HCEC 1CT (cell line): Measurements from ENCODE around the gene RASD2.
"Not testable (repeated sequence)": the region's sequence is repeated elsewhere in the genome, so short reads cannot be mapped to it uniquely, and the experiment has no call there.

Experiments
- DNase-seq: peaks from one replicate; pipeline ENCODE4 v3.0.0-alpha.2; 2017

RASD2 gene, protein sequence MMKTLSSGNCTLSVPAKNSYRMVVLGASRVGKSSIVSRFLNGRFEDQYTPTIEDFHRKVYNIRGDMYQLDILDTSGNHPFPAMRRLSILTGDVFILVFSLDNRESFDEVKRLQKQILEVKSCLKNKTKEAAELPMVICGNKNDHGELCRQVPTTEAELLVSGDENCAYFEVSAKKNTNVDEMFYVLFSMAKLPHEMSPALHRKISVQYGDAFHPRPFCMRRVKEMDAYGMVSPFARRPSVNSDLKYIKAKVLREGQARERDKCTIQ

GRCh38 chr22:35540595-35541253 lies at the start of gene RASD2:
Gene RASD2, plus strand, starts transcription at chr22:35540831. Its CDS starts 5,979 bp downstream, at chr22:35546810.
- no peak for DNase-seq

DNA sequence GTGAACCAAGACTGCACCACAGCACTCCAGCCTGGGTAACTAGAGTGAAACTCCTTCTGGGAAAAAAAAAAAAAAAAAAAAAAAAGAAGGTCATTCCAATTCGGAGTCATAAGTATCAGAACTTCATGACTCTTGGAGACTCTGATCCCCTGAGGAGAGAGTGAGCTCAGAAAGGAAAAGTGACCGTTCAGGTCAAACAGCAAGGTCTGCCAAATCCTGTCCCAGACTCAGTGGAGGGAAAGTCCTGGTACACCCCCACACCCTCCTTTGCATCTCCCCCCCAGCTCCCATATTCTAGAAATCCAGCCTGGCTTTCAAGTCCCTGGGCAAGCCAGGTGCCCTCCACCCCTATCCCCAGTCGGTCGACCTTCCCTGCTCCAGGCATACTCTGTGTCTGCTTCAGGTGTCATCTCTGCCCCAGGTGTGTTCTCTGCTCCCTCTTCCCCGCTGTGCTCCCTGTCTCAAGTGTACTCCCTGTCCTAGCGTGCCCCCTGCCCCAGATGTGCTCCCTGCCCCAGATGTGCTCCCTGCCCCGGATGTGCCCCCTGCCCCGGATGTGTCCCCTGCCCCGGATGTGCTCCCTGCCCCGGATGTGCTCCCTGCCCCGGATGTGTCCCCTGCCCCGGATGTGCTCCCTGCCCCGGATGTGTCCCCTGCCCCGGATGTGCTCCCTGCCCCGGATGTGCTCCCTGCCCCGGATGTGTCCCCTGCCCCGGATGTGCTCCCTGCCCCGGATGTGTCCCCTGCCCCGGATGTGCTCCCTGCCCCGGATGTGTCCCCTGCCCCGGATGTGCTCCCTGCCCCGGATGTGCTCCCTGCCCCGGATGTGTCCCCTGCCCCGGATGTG lies 49.3 kb upstream of the RASD2 start:
- DNase-seq: not testable (repeated sequence)

DNA sequence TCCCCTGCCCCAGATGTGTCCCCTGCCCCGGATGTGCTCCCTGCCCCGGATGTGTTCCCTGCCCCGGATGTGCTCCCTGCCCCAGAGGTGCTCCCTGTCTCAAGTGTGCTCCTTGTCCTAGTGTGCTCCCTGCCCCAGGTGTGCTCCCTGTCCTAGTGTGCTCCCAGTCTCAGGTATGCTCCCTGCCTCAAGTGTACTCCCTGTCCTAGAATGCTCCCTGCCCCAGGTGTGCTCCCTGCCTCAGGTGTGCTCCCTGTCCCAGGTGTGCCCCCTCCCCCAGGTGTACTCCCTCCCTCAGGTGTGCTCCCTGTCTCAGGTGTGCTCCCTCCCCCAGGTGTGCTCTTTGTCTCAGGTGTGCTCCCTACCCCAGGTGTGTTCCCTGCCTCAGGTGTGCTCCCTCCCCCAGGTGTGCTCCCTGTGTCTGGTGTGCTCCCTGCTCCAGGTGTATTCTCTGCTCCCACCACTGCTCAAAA lies 48.7 kb upstream of the RASD2 start:
- no peak for DNase-seq

- no peak for DNase-seq
These were observed 47.6 kb upstream of the RASD2 start for GRCh38 chr22:35493074-35493473.

DNA sequence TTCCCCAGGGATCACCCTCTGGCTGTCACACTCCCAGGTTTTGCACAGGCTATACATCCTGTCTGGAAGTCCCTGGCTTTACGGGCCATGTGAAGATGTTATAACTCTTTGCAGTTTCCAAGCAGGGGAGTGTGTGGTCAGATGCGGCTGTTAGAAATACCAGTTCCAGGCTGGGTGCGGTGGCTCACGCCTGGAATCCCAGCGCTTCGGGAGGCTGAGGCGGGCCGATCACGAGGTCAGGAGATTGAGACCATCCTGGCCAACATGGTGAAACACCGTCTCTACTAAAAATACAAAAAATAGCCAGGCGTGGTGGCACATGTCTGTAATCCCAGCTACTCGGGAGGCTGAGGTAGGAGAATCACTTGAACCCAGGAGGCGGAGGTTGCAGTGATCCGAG lies 44.9 kb upstream of the RASD2 start:
- not testable (repeated sequence) for DNase-seq

GRCh38 chr22:35496768-35497312 lies 43.8 kb upstream of the RASD2 start:
- no peak for DNase-seq

- DNase-seq: no peak
These were observed 42.4 kb upstream of the RASD2 start for GRCh38 chr22:35498026-35498800.

GRCh38 chr22:35502836-35503235 lies 37.8 kb upstream of the RASD2 start:
- DNase-seq: no peak

GRCh38 chr22:35505399-35506258 lies 35.0 kb upstream of the RASD2 start:
- no peak for DNase-seq

- peak; percentile 54 for DNase-seq
These were observed 34.4 kb upstream of the RASD2 start for GRCh38 chr22:35506259-35506570.

DNA sequence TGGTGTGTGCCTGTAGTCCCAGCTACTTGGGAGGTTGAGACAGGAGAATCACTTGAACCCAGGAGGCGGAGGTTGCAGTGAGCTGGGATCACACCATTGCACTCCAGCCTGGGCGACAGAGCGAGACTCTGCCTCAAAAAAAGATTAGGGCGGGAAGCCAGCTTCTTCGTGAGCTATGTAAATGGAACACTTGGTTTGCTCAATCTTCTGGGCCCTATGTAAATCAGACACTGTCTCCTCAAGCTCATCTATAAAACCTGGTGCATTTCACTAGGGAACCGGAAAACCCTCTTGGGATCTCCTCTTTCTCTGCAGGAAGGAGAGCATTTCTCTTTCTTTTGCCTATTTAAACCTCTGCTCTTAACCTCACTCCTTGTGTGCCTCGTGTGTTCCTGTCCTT lies 32.8 kb upstream of the RASD2 start:
- DNase-seq: not testable (repeated sequence)

GRCh38 chr22:35509451-35509850 lies 31.2 kb upstream of the RASD2 start:
- no peak for DNase-seq

- no peak for DNase-seq
These were observed 30.7 kb upstream of the RASD2 start for GRCh38 chr22:35509960-35510359.

DNA sequence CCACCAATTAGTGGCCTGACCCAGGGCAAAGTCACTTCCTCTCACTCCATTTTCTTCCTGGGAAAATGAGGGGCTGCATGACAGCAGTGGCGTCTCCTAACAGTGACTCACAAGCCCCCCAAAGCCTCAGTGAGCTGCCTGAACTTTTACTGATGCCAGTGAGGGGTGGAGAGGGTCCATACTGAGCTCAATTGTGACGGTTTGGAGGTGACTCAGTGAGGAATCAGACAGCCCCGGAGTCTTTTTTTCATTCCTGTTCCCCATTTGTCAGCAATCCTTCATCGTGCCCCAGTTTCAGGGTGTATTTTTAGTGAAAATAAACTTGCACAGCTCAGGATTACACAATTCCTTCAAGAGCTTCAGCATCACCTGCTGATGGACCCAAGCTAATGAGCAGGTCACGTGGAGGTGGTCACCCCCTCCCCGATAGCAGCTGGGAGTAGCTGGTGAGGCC lies 30.1 kb upstream of the RASD2 start:
- peak; percentile 61 for DNase-seq

DNA sequence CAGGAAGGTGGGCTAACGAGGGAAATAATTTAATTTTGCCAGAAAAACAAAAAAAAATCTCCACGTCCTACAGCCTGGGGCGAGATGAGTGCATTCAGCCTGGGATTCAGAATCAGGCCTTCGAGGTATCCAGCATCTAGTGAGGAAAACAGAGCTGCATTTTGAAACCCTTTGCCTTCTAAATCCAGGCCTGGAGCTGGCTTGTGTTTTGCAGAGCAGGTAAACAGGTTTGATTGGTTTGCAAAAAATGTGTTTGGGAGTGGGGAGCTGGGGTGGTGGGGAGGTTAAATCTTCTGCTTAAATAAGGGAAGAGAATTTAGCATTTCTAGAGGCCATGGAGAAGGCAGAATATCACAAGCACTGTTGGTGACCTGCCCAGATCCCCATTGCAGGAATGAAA lies 29.7 kb upstream of the RASD2 start:
- no peak for DNase-seq

GRCh38 chr22:35514366-35514765 lies 26.3 kb upstream of the RASD2 start:
- DNase-seq: no peak

GRCh38 chr22:35515952-35516351 lies 24.7 kb upstream of the RASD2 start:
- DNase-seq: not testable (repeated sequence)

- DNase-seq: no peak
These were observed 23.9 kb upstream of the RASD2 start for GRCh38 chr22:35516723-35517122.

- DNase-seq: no peak
These were observed 23.4 kb upstream of the RASD2 start for GRCh38 chr22:35517207-35517606.

GRCh38 chr22:35517769-35518530 lies 22.7 kb upstream of the RASD2 start:
- no peak for DNase-seq

DNA sequence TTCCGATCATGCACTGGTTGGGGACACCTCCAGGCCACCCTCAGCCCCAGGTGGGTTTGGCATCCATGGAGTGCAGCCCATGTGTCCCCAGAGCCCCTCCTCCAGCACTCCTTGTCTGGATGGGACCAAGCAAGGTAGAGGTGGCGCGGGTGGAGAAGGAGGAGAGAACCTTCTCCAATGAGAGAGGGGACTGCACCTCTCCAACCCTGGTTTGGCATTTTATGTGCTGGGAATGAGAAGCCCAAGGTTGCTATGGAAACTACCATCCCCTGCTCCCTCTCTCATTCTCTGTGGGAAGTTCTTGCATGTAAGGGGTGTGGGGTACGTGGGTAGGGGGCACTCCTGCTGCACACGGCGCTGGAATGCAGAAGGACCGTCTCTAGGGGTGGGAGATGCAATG lies 21.8 kb upstream of the RASD2 start:
- DNase-seq: no peak
